GM13976 (cell line): ENCODE results near the gene ZNF792.

Source experiments
- DNase-seq: peaks from one replicate; pipeline ENCODE4 v3.0.0; 2012; ENCODE audit warnings: low spot score
- in situ Hi-C: fragments of 300-500 bp; cut with MboI; formaldehyde crosslinking; loops from one replicate; pipeline ENCODE4 v1.12.0; 2022; ENCODE audit warnings: low sequenced_read_pairs, mixed read lengths, inconsistent platforms; ENCODE audit not compliant: unreplicated experiment
- TF ChIP-seq, protein P1 (sequence below): IDR thresholded peaks from 2 replicates; pipeline ENCODE4 v1.5.1; 2012; ENCODE audit warnings: borderline replicate concordance, mild to moderate bottlenecking; ENCODE audit not compliant: insufficient read depth; ENCODE audit errors: extremely low read depth, missing control alignments, control extremely low read depth

ZNF792 gene

DNA sequence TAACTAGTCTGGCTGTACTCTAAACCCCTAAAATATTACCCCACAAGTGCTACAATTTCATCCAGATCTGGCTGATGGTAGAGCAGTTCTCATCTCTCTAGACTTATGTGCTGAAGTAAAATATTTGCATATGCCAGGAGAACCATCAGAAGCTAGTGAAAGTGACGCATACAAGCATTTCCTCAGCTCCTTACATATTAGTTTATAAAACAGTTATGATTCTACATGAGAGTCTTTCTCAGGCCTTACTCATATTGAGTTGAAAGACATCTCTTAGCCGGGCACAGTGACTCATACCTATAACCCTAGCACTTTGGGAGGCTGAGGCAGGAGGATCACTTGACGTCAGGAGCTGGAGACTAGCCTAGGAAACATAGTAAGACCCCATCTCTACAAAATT lies 53.3 kb downstream of the ZNF792 start:
- in situ Hi-C loops = no loop called here
- DNase-seq = no peak
- TF ChIP-seq, protein P1, sequence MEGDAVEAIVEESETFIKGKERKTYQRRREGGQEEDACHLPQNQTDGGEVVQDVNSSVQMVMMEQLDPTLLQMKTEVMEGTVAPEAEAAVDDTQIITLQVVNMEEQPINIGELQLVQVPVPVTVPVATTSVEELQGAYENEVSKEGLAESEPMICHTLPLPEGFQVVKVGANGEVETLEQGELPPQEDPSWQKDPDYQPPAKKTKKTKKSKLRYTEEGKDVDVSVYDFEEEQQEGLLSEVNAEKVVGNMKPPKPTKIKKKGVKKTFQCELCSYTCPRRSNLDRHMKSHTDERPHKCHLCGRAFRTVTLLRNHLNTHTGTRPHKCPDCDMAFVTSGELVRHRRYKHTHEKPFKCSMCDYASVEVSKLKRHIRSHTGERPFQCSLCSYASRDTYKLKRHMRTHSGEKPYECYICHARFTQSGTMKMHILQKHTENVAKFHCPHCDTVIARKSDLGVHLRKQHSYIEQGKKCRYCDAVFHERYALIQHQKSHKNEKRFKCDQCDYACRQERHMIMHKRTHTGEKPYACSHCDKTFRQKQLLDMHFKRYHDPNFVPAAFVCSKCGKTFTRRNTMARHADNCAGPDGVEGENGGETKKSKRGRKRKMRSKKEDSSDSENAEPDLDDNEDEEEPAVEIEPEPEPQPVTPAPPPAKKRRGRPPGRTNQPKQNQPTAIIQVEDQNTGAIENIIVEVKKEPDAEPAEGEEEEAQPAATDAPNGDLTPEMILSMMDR = no peak
